Measurements from ENCODE around the gene MX1. TPM values are rescaled to one million over a fixed set of nuclear protein-coding genes. Genes with fewer than 3 reads are reported as not detected.

MX1 gene
- total and polyA plus RNA-seq, 8 donors = 4.9 to 21.4 (median 11.2) TPM

GRCh38 chr21:41504030-41504429 lies 78.0 kb downstream of the MX1 start:
- Histone ChIP-seq H3K27me3 (no peaks in the 10 kb centered on the region), H3K4me3 (peak overlapping the region in 2 of 4 donors; percentile 60 to 63), H3K36me3 (no peaks in the 10 kb centered on the region), H3K9me3 (no peaks in the 10 kb centered on the region), H3K27ac (peak overlapping the region; percentile 84 to 95 (median 90)), H3K4me1 (peaks cover 55 to 70% (median 63%) of the 10 kb centered on the region in 3 donors)
- intact Hi-C loops (cut with DNase I) = no loop called here
- TF ChIP-seq CTCF (IDR thresholded peaks at IDR 0.05) = no peak
- FAIRE-seq (no peak), ATAC-seq (no peak), DNase-seq (peak in 1 of 6 donors; percentile 38)
- 27 to 31% methylated on average over 5 of the region's 5 CpGs for WGBS, 2 donors

GRCh38 chr21:41506005-41506594 lies 80.1 kb downstream of the MX1 start:
- intact Hi-C loops (cut with DNase I) = no loop called here
- Histone ChIP-seq H3K36me3 (no peaks in the 10 kb centered on the region), H3K4me3 (peak overlapping the region; percentile 60 to 85 (median 72)), H3K27ac (peak overlapping the region; percentile 84 to 95 (median 90)), H3K27me3 (no peaks in the 10 kb centered on the region), H3K4me1 (peaks cover 54 to 68% (median 63%) of the 10 kb centered on the region in 3 donors), H3K9me3 (no peaks in the 10 kb centered on the region)
- FAIRE-seq = no peak
- ATAC-seq = peak; percentile 22 to 51 (median 40)
- peak in 5 of 6 donors; percentile 73 to 89 (median 80) for DNase-seq
- 14 to 22% methylated on average over 7 of the region's 7 CpGs for WGBS, 2 donors
- TF ChIP-seq CTCF (IDR thresholded peaks at IDR 0.05) = no peak

GRCh38 chr21:41506611-41507520 lies 80.8 kb downstream of the MX1 start:
- no peaks in the 10 kb centered on the region for H3K9me3 ChIP-seq
- DNase-seq = peak; percentile 61 to 89 (median 75)
- FAIRE-seq = no peak
- TF ChIP-seq CTCF (IDR thresholded peaks at IDR 0.05) = no peak
- H3K4me3 ChIP-seq = peak overlapping the region; percentile 60 to 85 (median 72)
- no peaks in the 10 kb centered on the region for H3K36me3 ChIP-seq
- H3K27me3 ChIP-seq = no peaks in the 10 kb centered on the region
- peak overlapping the region; percentile 84 to 95 (median 90) for H3K27ac ChIP-seq
- intact Hi-C loops (cut with DNase I) = no loop called here
- ATAC-seq = peak; percentile 42 to 51 (median 42)
- WGBS, 2 donors = 2% methylated on average over 52 to 64 of the region's 64 CpGs
- peaks cover 46 to 62% (median 58%) of the 10 kb centered on the region in 3 donors for H3K4me1 ChIP-seq

- no peaks in the 10 kb centered on the region for H3K27me3 ChIP-seq
- FAIRE-seq = no peak
- DNase-seq = peak; percentile 90 to 97 (median 93)
- H3K9me3 ChIP-seq = no peaks in the 10 kb centered on the region
- WGBS, 2 donors = 0 to 1% methylated on average over 63 to 85 of the region's 85 CpGs
- peak within 1 kb of the TSS; percentile 84 to 95 (median 90) for H3K27ac ChIP-seq
- no peaks in the 10 kb centered on the region for H3K36me3 ChIP-seq
- H3K4me1 ChIP-seq = peaks cover 37 to 53% (median 52%) of the 10 kb centered on the region in 3 donors
- ATAC-seq = peak; percentile 72 to 81 (median 78)
- H3K4me3 ChIP-seq = peak within 1 kb of the TSS; percentile 60 to 85 (median 72)
- no peak for TF ChIP-seq CTCF (IDR thresholded peaks at IDR 0.05)
- intact Hi-C loops (cut with DNase I) = no loop called here
Observed at GRCh38 chr21:41507521-41508414, 81.7 kb downstream of the MX1 start, which contains the start of gene TMPRSS2. TMPRSS2 (minus strand) TSS chr21:41508158; CDS start chr21:41498133, 10,025 bp downstream.
